LNCAP (cell line): ENCODE results near the gene RPL32.

ENCODE experiments used
- TF ChIP-seq, protein P1 (sequence below): fragments of 450-650 bp; IDR thresholded peaks from 2 replicates; pipeline ENCODE4 v1.5.1; 2017; ENCODE audit warnings: mild to moderate bottlenecking

Gene RPL32

GRCh38 chr3:12869035-12869621, 27.8 kb upstream of the RPL32 start:
- TF ChIP-seq, protein P1, sequence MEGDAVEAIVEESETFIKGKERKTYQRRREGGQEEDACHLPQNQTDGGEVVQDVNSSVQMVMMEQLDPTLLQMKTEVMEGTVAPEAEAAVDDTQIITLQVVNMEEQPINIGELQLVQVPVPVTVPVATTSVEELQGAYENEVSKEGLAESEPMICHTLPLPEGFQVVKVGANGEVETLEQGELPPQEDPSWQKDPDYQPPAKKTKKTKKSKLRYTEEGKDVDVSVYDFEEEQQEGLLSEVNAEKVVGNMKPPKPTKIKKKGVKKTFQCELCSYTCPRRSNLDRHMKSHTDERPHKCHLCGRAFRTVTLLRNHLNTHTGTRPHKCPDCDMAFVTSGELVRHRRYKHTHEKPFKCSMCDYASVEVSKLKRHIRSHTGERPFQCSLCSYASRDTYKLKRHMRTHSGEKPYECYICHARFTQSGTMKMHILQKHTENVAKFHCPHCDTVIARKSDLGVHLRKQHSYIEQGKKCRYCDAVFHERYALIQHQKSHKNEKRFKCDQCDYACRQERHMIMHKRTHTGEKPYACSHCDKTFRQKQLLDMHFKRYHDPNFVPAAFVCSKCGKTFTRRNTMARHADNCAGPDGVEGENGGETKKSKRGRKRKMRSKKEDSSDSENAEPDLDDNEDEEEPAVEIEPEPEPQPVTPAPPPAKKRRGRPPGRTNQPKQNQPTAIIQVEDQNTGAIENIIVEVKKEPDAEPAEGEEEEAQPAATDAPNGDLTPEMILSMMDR = no peak

GRCh38 chr3:12868039-12869034, 27.0 kb upstream of the RPL32 start:
- TF ChIP-seq, protein P1 = peak; percentile 92

DNA sequence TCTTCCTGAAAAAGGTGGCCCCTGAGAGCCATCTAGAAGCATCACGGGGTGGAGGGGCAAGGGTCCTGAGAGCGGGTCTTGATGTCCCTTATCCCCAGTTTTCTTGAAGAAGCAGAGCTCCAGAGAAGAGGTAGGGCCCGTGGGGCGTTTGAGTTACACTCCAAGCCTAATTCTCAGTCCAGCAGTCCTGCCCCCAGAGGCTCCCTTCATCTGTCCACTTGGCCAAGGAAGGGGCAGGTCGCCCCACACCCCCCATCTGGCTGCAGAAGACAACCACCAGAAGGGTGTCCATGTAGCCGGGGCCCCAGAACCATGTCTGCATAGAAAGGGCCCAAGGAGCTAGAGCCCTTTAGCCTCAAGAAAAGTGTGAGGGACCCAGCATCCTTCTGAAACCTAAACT, 25.5 kb upstream of the RPL32 start:
- TF ChIP-seq, protein P1 = no peak

DNA sequence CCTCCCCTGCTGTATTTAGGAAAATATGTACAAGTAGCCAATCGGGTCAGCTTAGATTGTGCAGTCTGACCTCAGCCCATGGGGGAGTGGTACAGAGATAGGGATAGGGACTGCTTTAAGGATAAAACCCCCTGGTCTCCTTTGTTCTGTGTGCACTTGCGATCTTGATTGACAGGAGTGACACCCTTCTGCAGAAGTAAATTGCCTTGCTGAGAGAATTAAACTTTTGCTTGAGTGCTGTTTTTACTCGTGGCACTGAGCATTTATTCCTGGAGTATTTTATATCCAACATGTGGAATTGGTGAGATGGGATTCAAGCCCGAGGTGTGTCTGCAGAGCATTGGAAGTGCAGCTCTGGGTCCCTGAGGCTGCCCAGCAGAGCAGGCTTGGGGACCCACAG, 23.9 kb upstream of the RPL32 start:
- TF ChIP-seq, protein P1 = no peak

- TF ChIP-seq, protein P1 = no peak
Observed at GRCh38 chr3:12862387-12862786, 21.0 kb upstream of the RPL32 start.

GRCh38 chr3:12861611-12862010, 20.2 kb upstream of the RPL32 start:
- TF ChIP-seq, protein P1 = no peak

- TF ChIP-seq, protein P1 = no peak
Observed at GRCh38 chr3:12859840-12860239, 18.5 kb upstream of the RPL32 start.
